HEK293 (cell line): ENCODE data around the gene WDR76.

ENCODE experiments used
- CTCF ChIA-PET: fragments of 350-600 bp; formaldehyde crosslinking; extraction: SDS; loops from one replicate; lab custom pipeline; 2021; ENCODE audit warnings: antibody characterized with exemption; lab: Yijun Ruan, JAX
- POLR2A ChIA-PET: fragments of 300-600 bp; formaldehyde crosslinking; extraction: SDS; loops from one replicate; lab custom pipeline; 2020; ENCODE audit warnings: antibody characterized with exemption, inconsistent platforms; lab: Yijun Ruan, JAX
- H3K27ac ChIP-seq: fragments of 200-500 bp; sonication (Bioruptor generic); 2 replicates; pipeline ENCODE4 v1.5.1; 2014; ENCODE audit warnings: low read depth, low read length, control low read depth, inconsistent platforms; ENCODE audit errors: extremely low read depth
- H3K36me3 ChIP-seq, 2 experiments: fragments of 200-500 bp in 1 of 2; sonication (Bioruptor generic) in 1 of 2; 1 replicate in 1 of 2; 2 replicates in 1 of 2; pipeline ENCODE4 v1.5.1; 2014 to 2017; ENCODE audit warnings: inconsistent platforms in 2 of 2, low read length in 2 of 2; ENCODE audit not compliant: control insufficient read depth in 2 of 2, insufficient read depth in 1 of 2
- H3K4me1 ChIP-seq: fragments of 200-500 bp; sonication (Bioruptor generic); 2 replicates; pipeline ENCODE4 v1.5.1; 2014; ENCODE audit warnings: mild to moderate bottlenecking, low read length, inconsistent platforms; ENCODE audit not compliant: control insufficient read depth, insufficient read depth
- H3K4me3 ChIP-seq: 2 replicates; pipeline ENCODE4 v1.5.1; 2011; ENCODE audit warnings: low read depth, mild to moderate bottlenecking, control low read depth, low read length, moderate library complexity
- H3K9me3 ChIP-seq: fragments of 200-500 bp; sonication (Bioruptor generic); 2 replicates; pipeline ENCODE4 v1.5.1; 2014; ENCODE audit warnings: low read depth, low read length, inconsistent platforms; ENCODE audit not compliant: control insufficient read depth, insufficient read depth
- AEBP2 ChIP-seq: fragments of 450-650 bp; formaldehyde crosslinking; IDR thresholded peaks from 2 replicates; pipeline ENCODE4 v1.5.1; 2016; ENCODE audit warnings: missing biosample characterization, missing genetic modification characterization, borderline replicate concordance
- FEZF1 ChIP-seq: fragments of 450-650 bp; formaldehyde crosslinking; IDR thresholded peaks from 2 replicates; pipeline ENCODE4 v1.5.1; 2016; ENCODE audit warnings: missing biosample characterization, missing genetic modification characterization
- GLIS2 ChIP-seq: fragments of 450-650 bp; formaldehyde crosslinking; IDR thresholded peaks from 2 replicates; pipeline ENCODE4 v1.5.1; 2016; ENCODE audit warnings: missing biosample characterization, missing genetic modification characterization
- KLF10 ChIP-seq: fragments of 450-650 bp; IDR thresholded peaks from 2 replicates; pipeline ENCODE4 v1.5.1; 2018; ENCODE audit warnings: missing biosample characterization, mild to moderate bottlenecking, missing genetic modification characterization
- TRIM28 ChIP-seq: IDR thresholded peaks from 2 replicates; pipeline ENCODE4 v1.6.1; 2011; ENCODE audit warnings: low read length, control low read depth, borderline replicate concordance
- YY1 ChIP-seq: fragments of 450-650 bp; formaldehyde crosslinking; IDR thresholded peaks from 2 replicates; pipeline ENCODE4 v1.5.1; 2018; ENCODE audit warnings: missing biosample characterization, missing genetic modification characterization
- ZBTB48 ChIP-seq: fragments of 450-650 bp; formaldehyde crosslinking; IDR thresholded peaks from 2 replicates; pipeline ENCODE4 v1.5.1; 2016; ENCODE audit warnings: missing biosample characterization, missing genetic modification characterization
- ZBTB49 ChIP-seq: fragments of 450-650 bp; formaldehyde crosslinking; IDR thresholded peaks from 2 replicates; pipeline ENCODE4 v1.5.1; 2016; ENCODE audit warnings: missing biosample characterization, missing genetic modification characterization, low read depth
- ZFP37 ChIP-seq: fragments of 450-650 bp; formaldehyde crosslinking; IDR thresholded peaks from 2 replicates; pipeline ENCODE4 v1.5.1; 2016; ENCODE audit warnings: missing biosample characterization, missing genetic modification characterization
- ZNF140 ChIP-seq: fragments of 450-650 bp; formaldehyde crosslinking; IDR thresholded peaks from 2 replicates; pipeline ENCODE4 v1.5.1; 2016; ENCODE audit warnings: missing biosample characterization, missing genetic modification characterization
- ZNF202 ChIP-seq: fragments of 450-650 bp; formaldehyde crosslinking; IDR thresholded peaks from 2 replicates; pipeline ENCODE4 v1.5.1; 2016; ENCODE audit warnings: missing biosample characterization, missing genetic modification characterization, borderline replicate concordance
- ZNF26 ChIP-seq: fragments of 450-650 bp; formaldehyde crosslinking; IDR thresholded peaks from 2 replicates; pipeline ENCODE4 v1.5.1; 2016; ENCODE audit warnings: missing biosample characterization, missing genetic modification characterization
- ZNF280D ChIP-seq: fragments of 450-650 bp; formaldehyde crosslinking; IDR thresholded peaks from 2 replicates; pipeline ENCODE4 v1.5.1; 2016; ENCODE audit warnings: missing biosample characterization, missing genetic modification characterization
- ZNF324 ChIP-seq: fragments of 450-650 bp; formaldehyde crosslinking; IDR thresholded peaks from 2 replicates; pipeline ENCODE4 v1.5.1; 2016; ENCODE audit warnings: missing biosample characterization, missing genetic modification characterization
- ZNF341 ChIP-seq: fragments of 450-650 bp; formaldehyde crosslinking; IDR thresholded peaks from 2 replicates; pipeline ENCODE4; 2016; ENCODE audit warnings: low read depth, missing biosample characterization, missing genetic modification characterization
- ZNF350 ChIP-seq: fragments of 450-650 bp; formaldehyde crosslinking; IDR thresholded peaks from 2 replicates; pipeline ENCODE4 v1.5.0; 2017; ENCODE audit warnings: missing biosample characterization, mild to moderate bottlenecking, missing genetic modification characterization
- ZNF362 ChIP-seq: fragments of 450-650 bp; formaldehyde crosslinking; IDR thresholded peaks from 2 replicates; pipeline ENCODE4 v1.5.1; 2016; ENCODE audit warnings: missing biosample characterization, missing genetic modification characterization
- ZNF366 ChIP-seq: fragments of 450-650 bp; formaldehyde crosslinking; conservative IDR thresholded peaks from 2 replicates; pipeline ENCODE4 v1.5.1; 2016; ENCODE audit warnings: missing biosample characterization, missing genetic modification characterization
- ZNF433 ChIP-seq: fragments of 450-650 bp; formaldehyde crosslinking; IDR thresholded peaks from 2 replicates; pipeline ENCODE4 v1.5.1; 2016; ENCODE audit warnings: missing biosample characterization, missing genetic modification characterization, low read depth
- ZNF48 ChIP-seq: fragments of 450-650 bp; formaldehyde crosslinking; IDR thresholded peaks from 2 replicates; pipeline ENCODE4 v1.5.1; 2016; ENCODE audit warnings: missing biosample characterization, missing genetic modification characterization
- ZNF510 ChIP-seq: fragments of 450-650 bp; formaldehyde crosslinking; IDR thresholded peaks from 2 replicates; pipeline ENCODE4 v1.5.1; 2018; ENCODE audit warnings: mild to moderate bottlenecking, missing genetic modification characterization, missing biosample characterization; ENCODE audit not compliant: insufficient replicate concordance
- ZNF621 ChIP-seq: fragments of 450-650 bp; formaldehyde crosslinking; IDR thresholded peaks from 2 replicates; pipeline ENCODE4 v1.5.1; 2017; ENCODE audit warnings: missing biosample characterization, missing genetic modification characterization
- ZNF629 ChIP-seq: fragments of 450-650 bp; formaldehyde crosslinking; IDR thresholded peaks from 2 replicates; pipeline ENCODE4 v1.5.1; 2017; ENCODE audit warnings: missing biosample characterization, missing genetic modification characterization
- ZNF654 ChIP-seq: fragments of 450-650 bp; formaldehyde crosslinking; IDR thresholded peaks from 2 replicates; pipeline ENCODE4 v1.5.1; 2016; ENCODE audit warnings: low read depth, missing biosample characterization, missing genetic modification characterization
- ZNF792 ChIP-seq: fragments of 450-650 bp; formaldehyde crosslinking; IDR thresholded peaks from 2 replicates; pipeline ENCODE4 v1.5.1; 2016; ENCODE audit warnings: missing biosample characterization, missing genetic modification characterization
- ZSCAN18 ChIP-seq: fragments of 450-650 bp; formaldehyde crosslinking; IDR thresholded peaks from 2 replicates; pipeline ENCODE4 v1.5.1; 2016; ENCODE audit warnings: missing biosample characterization, missing genetic modification characterization

The WDR76 gene

GRCh38 chr15:43913941-43914340 is 87.1 kb downstream of the WDR76 start:
- CTCF ChIA-PET = interaction anchor here (0.9 to 2.1 kb wide), 3 partner anchors 10 to 152 kb away, joined by 5 to 6 read pairs (median 5); no protein-coding TSS in a partner anchor
- no peak overlapping the region for H3K27ac ChIP-seq

GRCh38 chr15:43915631-43916325 is 89.0 kb downstream of the WDR76 start:
- Histone ChIP-seq H3K36me3 (no peaks in the 10 kb centered on the region), H3K27ac (no peak overlapping the region), H3K9me3 (no peaks in the 10 kb centered on the region), H3K4me1 (no peaks in the 10 kb centered on the region), H3K4me3 (no peak overlapping the region)
- ChIA-PET CTCF (interaction anchor here (1.1 to 1.8 kb wide), 2 partner anchors 12 to 150 kb away, joined by 3 to 6 read pairs; no protein-coding TSS in a partner anchor), POLR2A (interaction anchor here (0.8 kb wide), 1 partner anchor 9 kb away, joined by 3 read pairs; no protein-coding TSS in a partner anchor)
- TF ChIP-seq ZNF510 (tag by site-specific recombination) (no peak), ZNF280D (no peak), ZNF26 (no peak), ZNF362 (no peak), ZBTB48 (no peak), ZNF433 (tag by site-specific recombination) (no peak), ZNF48 (tag by site-specific recombination) (no peak), ZSCAN18 (tag by site-specific recombination) (no peak)

More at GRCh38 chr15:43913941-43914340, 87.1 kb downstream of the WDR76 start:
- no peak for TF ChIP-seq GLIS2
- no peak for TF ChIP-seq ZNF654 (tag by site-specific recombination)
- no peak for TF ChIP-seq ZFP37 (tag by site-specific recombination)
- no peak for TF ChIP-seq ZNF629 (tag by site-specific recombination)
- no peak for TF ChIP-seq AEBP2 (tag by site-specific recombination)
- no peak for TF ChIP-seq KLF10 (tag by site-specific recombination)
- no peak for TF ChIP-seq YY1 (tag by site-specific recombination)
- TF ChIP-seq ZNF140 (tag by site-specific recombination) = no peak
- no peak for TF ChIP-seq ZBTB49
- TF ChIP-seq TRIM28 = no peak
- TF ChIP-seq ZNF324 (tag by site-specific recombination) = no peak
- TF ChIP-seq ZNF792 = no peak
- TF ChIP-seq ZNF366 (tag by site-specific recombination) = no peak
- no peak for TF ChIP-seq ZNF341 (tag by site-specific recombination)
- TF ChIP-seq ZNF202 (tag by site-specific recombination) = no peak
- TF ChIP-seq ZNF621 (tag by site-specific recombination) = no peak
- TF ChIP-seq ZNF350 = no peak
- no peak for TF ChIP-seq FEZF1 (tag by site-specific recombination)
- Histone ChIP-seq H3K4me1 (no peaks in the 10 kb centered on the region), H3K9me3 (no peaks in the 10 kb centered on the region), H3K36me3 (peaks cover 0 to 3% of the 10 kb centered on the region in 2 experiments; a peak in 1 of 3 replicates), H3K4me3 (no peak overlapping the region)
- POLR2A ChIA-PET = no interaction called here
